SK-N-SH treated with all-trans-retinoic acid at 6 μM for 48 hours (cell line): ENCODE data around the gene GGACT.
"Not testable (repeated sequence)": the region's sequence is repeated elsewhere in the genome, so short reads cannot be mapped to it uniquely, and the experiment has no call there.

ENCODE experiments used
- ATAC-seq: fragments of 200-7000 bp; cut with Tn5 transposase; 3 replicates; pipeline ENCODE4 v1.9.1; 2020; ENCODE audit warnings: mild to moderate bottlenecking, moderate library complexity
- CREB5 ChIP-seq: fragments of 250-450 bp; sonication (Bioruptor Pico); IDR thresholded peaks from 2 replicates; pipeline ENCODE4 v1.5.1; 2020; ENCODE audit warnings: low read depth, mild to moderate bottlenecking, moderate library complexity
- CSDC2 ChIP-seq: fragments of 250-450 bp; sonication (Bioruptor Pico); IDR thresholded peaks from 2 replicates; pipeline ENCODE4 v1.5.0; 2020; ENCODE audit warnings: mild to moderate bottlenecking, moderate library complexity
- CSRNP3 ChIP-seq: fragments of 250-450 bp; sonication (Bioruptor Pico); IDR thresholded peaks from 2 replicates; pipeline ENCODE4 v1.5.1; 2021; ENCODE audit warnings: mild to moderate bottlenecking, moderate library complexity
- ESRRG ChIP-seq: fragments of 250-450 bp; sonication (Bioruptor Pico); IDR thresholded peaks from 2 replicates; pipeline ENCODE4 v1.6.1; 2021; ENCODE audit warnings: mild to moderate bottlenecking
- GLIS3 ChIP-seq: fragments of 250-450 bp; sonication (Bioruptor Pico); IDR thresholded peaks from 2 replicates; pipeline ENCODE4 v1.5.0; 2020; ENCODE audit warnings: mild to moderate bottlenecking, moderate library complexity
- ISL1 ChIP-seq: fragments of 250-450 bp; sonication (Bioruptor Pico); IDR thresholded peaks from 2 replicates; pipeline ENCODE4 v2.1.2; 2022; ENCODE audit warnings: mild to moderate bottlenecking, moderate library complexity
- OSR1 ChIP-seq: fragments of 250-450 bp; sonication (Bioruptor Pico); IDR thresholded peaks from 2 replicates; pipeline ENCODE4 v1.8.0; 2022; ENCODE audit warnings: moderate library complexity, mild to moderate bottlenecking, inconsistent platforms
- PPARA ChIP-seq: fragments of 250-450 bp; sonication (Bioruptor Pico); IDR thresholded peaks from 2 replicates; pipeline ENCODE4 v1.5.0; 2020; ENCODE audit warnings: mild to moderate bottlenecking, borderline replicate concordance
- RARB ChIP-seq: fragments of 250-450 bp; sonication (Bioruptor Pico); IDR thresholded peaks from 2 replicates; pipeline ENCODE4 v1.8.0; 2021; ENCODE audit warnings: mild to moderate bottlenecking, moderate library complexity
- TSHZ2 ChIP-seq: fragments of 250-450 bp; sonication (Bioruptor Pico); IDR thresholded peaks from 2 replicates; pipeline ENCODE4 v1.5.0; 2020; ENCODE audit warnings: mild to moderate bottlenecking, moderate library complexity
- ZC3H10 ChIP-seq: fragments of 250-450 bp; sonication (Bioruptor Pico); IDR thresholded peaks from 2 replicates; pipeline ENCODE4 v1.5.1; 2021; ENCODE audit warnings: mild to moderate bottlenecking, moderate library complexity
- ZFP3 ChIP-seq: fragments of 250-450 bp; sonication (Bioruptor Pico); IDR thresholded peaks from 2 replicates; pipeline ENCODE4 v1.5.0; 2020; ENCODE audit warnings: mild to moderate bottlenecking, moderate library complexity
- ZNF70 ChIP-seq: fragments of 450-650 bp; formaldehyde crosslinking; IDR thresholded peaks from 2 replicates; pipeline ENCODE4 v1.5.0; 2020; ENCODE audit warnings: mild to moderate bottlenecking, moderate library complexity
- ZNF8 ChIP-seq: fragments of 450-650 bp; formaldehyde crosslinking; IDR thresholded peaks from 2 replicates; pipeline ENCODE4 v1.5.0; 2020; ENCODE audit warnings: mild to moderate bottlenecking, moderate library complexity
- TF ChIP-seq, protein P1 (sequence below): fragments of 250-450 bp; sonication (Bioruptor Pico); IDR thresholded peaks from 2 replicates; pipeline ENCODE4 v1.8.0; 2020; ENCODE audit warnings: mild to moderate bottlenecking, moderate library complexity, borderline replicate concordance
- TF ChIP-seq, protein P2 (sequence below): fragments of 250-450 bp; sonication (Bioruptor Pico); IDR thresholded peaks from 2 replicates; pipeline ENCODE4 v1.8.0; 2021; ENCODE audit warnings: low read depth, mild to moderate bottlenecking, moderate library complexity, borderline replicate concordance

GGACT gene

GRCh38 chr13:100526318-100527000 is 62.1 kb downstream of the GGACT start:
- TF ChIP-seq ZFP3 (CRISPR knock-in tag): no peak
- no peak for TF ChIP-seq PPARA
- TF ChIP-seq, protein P1, sequence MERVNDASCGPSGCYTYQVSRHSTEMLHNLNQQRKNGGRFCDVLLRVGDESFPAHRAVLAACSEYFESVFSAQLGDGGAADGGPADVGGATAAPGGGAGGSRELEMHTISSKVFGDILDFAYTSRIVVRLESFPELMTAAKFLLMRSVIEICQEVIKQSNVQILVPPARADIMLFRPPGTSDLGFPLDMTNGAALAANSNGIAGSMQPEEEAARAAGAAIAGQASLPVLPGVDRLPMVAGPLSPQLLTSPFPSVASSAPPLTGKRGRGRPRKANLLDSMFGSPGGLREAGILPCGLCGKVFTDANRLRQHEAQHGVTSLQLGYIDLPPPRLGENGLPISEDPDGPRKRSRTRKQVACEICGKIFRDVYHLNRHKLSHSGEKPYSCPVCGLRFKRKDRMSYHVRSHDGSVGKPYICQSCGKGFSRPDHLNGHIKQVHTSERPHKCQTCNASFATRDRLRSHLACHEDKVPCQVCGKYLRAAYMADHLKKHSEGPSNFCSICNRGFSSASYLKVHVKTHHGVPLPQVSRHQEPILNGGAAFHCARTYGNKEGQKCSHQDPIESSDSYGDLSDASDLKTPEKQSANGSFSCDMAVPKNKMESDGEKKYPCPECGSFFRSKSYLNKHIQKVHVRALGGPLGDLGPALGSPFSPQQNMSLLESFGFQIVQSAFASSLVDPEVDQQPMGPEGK (CRISPR knock-in tag): no peak
- TF ChIP-seq RARB (CRISPR knock-in tag): no peak
- no peak for TF ChIP-seq ISL1 (CRISPR knock-in tag)
- TF ChIP-seq ZNF8: no peak
- TF ChIP-seq, protein P2, sequence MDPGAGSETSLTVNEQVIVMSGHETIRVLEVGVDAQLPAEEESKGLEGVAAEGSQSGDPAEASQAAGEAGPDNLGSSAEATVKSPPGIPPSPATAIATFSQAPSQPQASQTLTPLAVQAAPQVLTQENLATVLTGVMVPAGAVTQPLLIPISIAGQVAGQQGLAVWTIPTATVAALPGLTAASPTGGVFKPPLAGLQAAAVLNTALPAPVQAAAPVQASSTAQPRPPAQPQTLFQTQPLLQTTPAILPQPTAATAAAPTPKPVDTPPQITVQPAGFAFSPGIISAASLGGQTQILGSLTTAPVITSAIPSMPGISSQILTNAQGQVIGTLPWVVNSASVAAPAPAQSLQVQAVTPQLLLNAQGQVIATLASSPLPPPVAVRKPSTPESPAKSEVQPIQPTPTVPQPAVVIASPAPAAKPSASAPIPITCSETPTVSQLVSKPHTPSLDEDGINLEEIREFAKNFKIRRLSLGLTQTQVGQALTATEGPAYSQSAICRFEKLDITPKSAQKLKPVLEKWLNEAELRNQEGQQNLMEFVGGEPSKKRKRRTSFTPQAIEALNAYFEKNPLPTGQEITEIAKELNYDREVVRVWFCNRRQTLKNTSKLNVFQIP (CRISPR knock-in tag): no peak
- no peak for TF ChIP-seq CSDC2
- no peak for TF ChIP-seq CREB5 (CRISPR knock-in tag)
- no peak for TF ChIP-seq OSR1 (CRISPR knock-in tag)
- no peak for TF ChIP-seq GLIS3
- no peak for ATAC-seq

GRCh38 chr13:100525453-100526317 is 62.9 kb downstream of the GGACT start:
- TF ChIP-seq CSRNP3 (CRISPR knock-in tag) (no peak), ZNF70 (CRISPR knock-in tag) (no peak), CSDC2 (no peak), ISL1 (CRISPR knock-in tag) (no peak), ZNF8 (no peak), ZC3H10 (CRISPR knock-in tag) (no peak), PPARA (no peak), OSR1 (CRISPR knock-in tag) (no peak), TSHZ2 (CRISPR knock-in tag) (no peak), CREB5 (CRISPR knock-in tag) (no peak), ESRRG (no peak)
- ATAC-seq: no peak

GRCh38 chr13:100524688-100525087 is 63.9 kb downstream of the GGACT start:
- ATAC-seq: not testable (repeated sequence)
